Hepatocyte (in vitro differentiated cells): ENCODE results near the gene RGS19. TPM values are rescaled to one million over a fixed set of nuclear protein-coding genes. Genes with fewer than 3 reads are reported as not detected.

ENCODE experiments used
- DNase-seq: peaks from one replicate; pipeline ENCODE4 v3.0.0-alpha.2; 2016; ENCODE audit warnings: low spot score
- H2AFZ ChIP-seq: fragments of 200-600 bp; sonication (generic); 2 replicates; pipeline ENCODE4 v1.6.0; 2016; ENCODE audit warnings: antibody characterized with exemption, mild to moderate bottlenecking
- H3K27ac ChIP-seq: fragments of 200-600 bp; sonication (generic); 2 replicates; pipeline ENCODE4 v1.5.1; 2016; ENCODE audit warnings: mild to moderate bottlenecking
- H3K27me3 ChIP-seq: fragments of 200-600 bp; sonication (generic); 2 replicates; pipeline ENCODE4 v1.6.1; 2016
- H3K36me3 ChIP-seq: fragments of 200-600 bp; sonication (generic); replicated peaks from 2 replicates; pipeline ENCODE4 v1.5.1; 2016; ENCODE audit warnings: low read depth; ENCODE audit not compliant: insufficient read depth
- H3K4me1 ChIP-seq: fragments of 200-600 bp; sonication (generic); 2 replicates; pipeline ENCODE4 v1.5.1; 2016; ENCODE audit warnings: mild to moderate bottlenecking, moderate library complexity; ENCODE audit not compliant: insufficient read depth
- H3K4me2 ChIP-seq: fragments of 200-600 bp; sonication (generic); 2 replicates; pipeline ENCODE4 v1.6.0; 2016
- H3K4me3 ChIP-seq: fragments of 200-600 bp; sonication (generic); 2 replicates; pipeline ENCODE4 v1.5.1; 2016; ENCODE audit warnings: mild to moderate bottlenecking
- H3K79me2 ChIP-seq: fragments of 200-600 bp; sonication (generic); 2 replicates; pipeline ENCODE4 v1.6.0; 2017; ENCODE audit warnings: mild to moderate bottlenecking
- H3K9me2 ChIP-seq: fragments of 200-600 bp; sonication (generic); replicated peaks from 2 replicates; pipeline ENCODE4 v1.6.0; 2017; ENCODE audit warnings: mild to moderate bottlenecking; ENCODE audit not compliant: insufficient read depth
- H3K9me3 ChIP-seq: fragments of 200-600 bp; sonication (generic); 2 replicates; pipeline ENCODE4 v1.5.1; 2016; ENCODE audit warnings: low read depth, mild to moderate bottlenecking
- H4K20me1 ChIP-seq: fragments of 200-600 bp; sonication (generic); 2 replicates; pipeline ENCODE4 v1.6.0; 2016; ENCODE audit warnings: mild to moderate bottlenecking; ENCODE audit not compliant: insufficient read depth, poor library complexity, severe bottlenecking
- EZH2 ChIP-seq: fragments of 200-600 bp; sonication (generic); IDR thresholded peaks from 2 replicates; pipeline ENCODE4 v1.6.1; 2016; ENCODE audit warnings: antibody characterized with exemption, mild to moderate bottlenecking, borderline replicate concordance
- EZH2phosphoT487 ChIP-seq: fragments of 200-600 bp; sonication (generic); IDR thresholded peaks from one replicate; pipeline ENCODE4 v1.6.1; 2018; ENCODE audit warnings: antibody characterized with exemption, mild to moderate bottlenecking, low read depth, moderate library complexity; ENCODE audit not compliant: unreplicated experiment, severe bottlenecking
- WGBS: methylation state at CpG from one replicate; pipeline ENCODE4 v1.1.6; 2016; ENCODE audit warnings: low lambda C conversion rate; ENCODE audit errors: missing lambda C conversion rate; 5-methylcytosine and 5-hydroxymethylcytosine counted together
- polyA plus RNA-seq: library from polyadenylated mRNA; unstranded; fragments of >200 nt; fragmentation: Nextera tagmentation; extraction: Ambion mirVana; gene quantifications from 2 replicates; pipeline ENCODE4 v1.2.1, GENCODE V29; 2016
- total RNA-seq: library from RNA; depleted of rRNA; stranded (reverse); fragments of >200 nt; gene quantifications from 2 replicates; pipeline ENCODE4 v1.2.3, GENCODE V29; 2014
- TF ChIP-seq, protein P1 (sequence below): fragments of 200-600 bp; sonication (generic); IDR thresholded peaks from 2 replicates; pipeline ENCODE4 v1.5.1; 2016; ENCODE audit warnings: antibody characterized with exemption, mild to moderate bottlenecking; ENCODE audit not compliant: poor library complexity

RGS19 gene
- total and polyA plus RNA-seq, 2 experiments from 2014 or later = 8.8 to 10.9 TPM

DNA sequence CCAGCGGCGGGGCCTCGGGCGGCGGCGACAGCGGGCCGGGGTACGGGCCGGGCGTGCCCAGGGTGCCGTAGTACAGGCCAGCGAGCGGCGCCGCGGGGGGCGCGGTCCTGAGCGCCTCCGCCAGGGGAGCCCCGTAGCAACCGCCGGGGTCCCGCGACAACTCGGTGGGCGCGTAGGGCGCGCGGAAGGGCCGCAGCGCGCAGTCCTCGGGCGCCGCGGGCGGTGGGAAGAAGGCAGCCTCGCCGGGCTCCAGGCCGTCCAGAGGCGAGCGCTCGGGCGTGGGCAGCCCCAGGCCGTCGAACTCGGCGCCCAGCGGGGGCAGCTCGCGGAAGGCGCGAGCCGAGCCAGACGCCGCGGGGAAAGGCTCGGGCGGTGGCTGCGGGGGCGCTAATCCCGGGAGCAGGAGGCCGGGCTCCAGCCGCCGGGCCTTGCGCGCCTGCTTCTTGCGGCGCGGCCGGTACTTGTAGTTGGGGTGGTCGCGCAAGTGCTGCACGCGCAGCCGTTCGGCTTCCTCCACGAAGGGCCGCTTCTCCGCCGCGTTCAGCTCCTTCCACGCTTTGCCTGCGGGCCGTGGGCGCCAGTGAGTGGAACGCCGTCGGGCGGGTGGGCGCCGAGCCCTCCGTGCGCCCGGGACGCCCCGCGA lies 30.8 kb downstream of the RGS19 start:
- Histone ChIP-seq H3K9me3 (no peaks in the 10 kb centered on the region), H3K4me3 (no peak overlapping the region), H3K4me1 (peaks cover 11% of the 10 kb centered on the region), H3K27me3 (peaks cover 47% of the 10 kb centered on the region), H3K79me2 (no peaks in the 10 kb centered on the region), H2AFZ (no peak overlapping the region), H4K20me1 (no peaks in the 10 kb centered on the region), H3K36me3 (no peaks in the 10 kb centered on the region), H3K9me2 (no peaks in the 10 kb centered on the region), H3K27ac (no peak overlapping the region), H3K4me2 (peak overlapping the region; percentile 77)
- TF ChIP-seq EZH2phosphoT487 (peak; percentile 50), EZH2 (no peak)
- TF ChIP-seq, protein P1, sequence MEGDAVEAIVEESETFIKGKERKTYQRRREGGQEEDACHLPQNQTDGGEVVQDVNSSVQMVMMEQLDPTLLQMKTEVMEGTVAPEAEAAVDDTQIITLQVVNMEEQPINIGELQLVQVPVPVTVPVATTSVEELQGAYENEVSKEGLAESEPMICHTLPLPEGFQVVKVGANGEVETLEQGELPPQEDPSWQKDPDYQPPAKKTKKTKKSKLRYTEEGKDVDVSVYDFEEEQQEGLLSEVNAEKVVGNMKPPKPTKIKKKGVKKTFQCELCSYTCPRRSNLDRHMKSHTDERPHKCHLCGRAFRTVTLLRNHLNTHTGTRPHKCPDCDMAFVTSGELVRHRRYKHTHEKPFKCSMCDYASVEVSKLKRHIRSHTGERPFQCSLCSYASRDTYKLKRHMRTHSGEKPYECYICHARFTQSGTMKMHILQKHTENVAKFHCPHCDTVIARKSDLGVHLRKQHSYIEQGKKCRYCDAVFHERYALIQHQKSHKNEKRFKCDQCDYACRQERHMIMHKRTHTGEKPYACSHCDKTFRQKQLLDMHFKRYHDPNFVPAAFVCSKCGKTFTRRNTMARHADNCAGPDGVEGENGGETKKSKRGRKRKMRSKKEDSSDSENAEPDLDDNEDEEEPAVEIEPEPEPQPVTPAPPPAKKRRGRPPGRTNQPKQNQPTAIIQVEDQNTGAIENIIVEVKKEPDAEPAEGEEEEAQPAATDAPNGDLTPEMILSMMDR = no peak
- WGBS = 6% methylated on average over 34 of the region's 101 CpGs
- DNase-seq = no peak

DNA sequence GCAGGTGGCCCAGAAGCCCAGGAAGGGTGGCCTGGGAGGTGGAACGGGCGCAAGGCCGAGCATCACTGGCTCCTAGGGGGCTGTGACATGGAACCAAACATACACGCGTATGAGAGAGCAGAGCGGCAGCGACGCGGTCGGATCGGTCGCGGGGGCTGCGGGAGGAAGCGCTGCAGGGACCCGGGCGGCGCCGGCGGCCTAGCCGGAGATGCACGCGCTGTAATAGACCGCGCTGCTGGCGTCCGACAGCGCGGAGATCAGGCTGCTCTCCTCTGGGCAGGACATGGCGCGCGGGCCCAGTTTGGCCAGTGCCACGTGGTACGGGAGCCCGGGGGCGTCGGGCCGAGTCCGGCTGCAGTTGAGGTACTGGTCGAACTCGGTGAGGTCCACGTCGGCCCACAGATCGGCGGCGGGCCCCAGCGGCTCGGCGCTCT lies 31.3 kb downstream of the RGS19 start:
- no peaks in the 10 kb centered on the region for H3K9me3 ChIP-seq
- no peaks in the 10 kb centered on the region for H3K9me2 ChIP-seq
- H3K27ac ChIP-seq = no peak overlapping the region
- H3K4me3 ChIP-seq = no peak overlapping the region
- no peak overlapping the region for H2AFZ ChIP-seq
- WGBS = 10% methylated on average over 48 of the region's 49 CpGs
- H3K79me2 ChIP-seq = no peaks in the 10 kb centered on the region
- DNase-seq = no peak
- peak overlapping the region; percentile 77 for H3K4me2 ChIP-seq
- H4K20me1 ChIP-seq = no peaks in the 10 kb centered on the region
- H3K27me3 ChIP-seq = peaks cover 50% of the 10 kb centered on the region
- peak; percentile 84 for TF ChIP-seq EZH2
- TF ChIP-seq, protein P1 = no peak
- H3K36me3 ChIP-seq = no peaks in the 10 kb centered on the region
- peaks cover 11% of the 10 kb centered on the region for H3K4me1 ChIP-seq

DNA sequence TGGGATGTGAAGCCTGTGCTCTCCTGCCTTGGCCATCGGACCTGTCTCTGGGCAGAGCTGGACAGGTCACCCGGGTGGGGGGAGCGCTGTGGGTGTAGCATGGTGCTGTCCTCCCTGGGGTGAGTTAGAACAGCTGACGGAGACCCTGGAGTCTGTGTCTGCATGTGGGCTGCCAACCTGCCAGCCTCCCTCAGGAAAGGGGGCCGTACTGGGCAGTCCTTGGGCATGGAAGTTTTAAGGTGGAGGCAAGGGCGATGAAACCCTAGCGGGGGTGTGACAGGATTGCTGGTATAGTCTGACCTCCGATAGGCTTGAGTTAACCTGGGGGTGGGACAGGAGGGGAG lies 32.3 kb downstream of the RGS19 start:
- TF ChIP-seq, protein P1 = no peak
- TF ChIP-seq EZH2phosphoT487 (no peak), EZH2 (no peak)
- H3K4me3 ChIP-seq = no peak overlapping the region
- no peaks in the 10 kb centered on the region for H3K9me2 ChIP-seq
- DNase-seq = no peak
- H3K9me3 ChIP-seq = no peaks in the 10 kb centered on the region
- H3K27me3 ChIP-seq = peaks cover 54% of the 10 kb centered on the region
- H3K4me1 ChIP-seq = peaks cover 16% of the 10 kb centered on the region
- no peaks in the 10 kb centered on the region for H4K20me1 ChIP-seq
- WGBS = 87% methylated on average over 6 of the region's 8 CpGs
- H2AFZ ChIP-seq = no peak overlapping the region
- no peak overlapping the region for H3K4me2 ChIP-seq
- no peaks in the 10 kb centered on the region for H3K79me2 ChIP-seq
- no peaks in the 10 kb centered on the region for H3K36me3 ChIP-seq
- no peak overlapping the region for H3K27ac ChIP-seq
